Activated CD4-positive, alpha-beta T cell treated with anti-CD3 and anti-CD28 coated beads for 24 hours (primary cell): ENCODE results near the gene IRF7.

ENCODE experiments used
- DNase-seq, 2 donors: peaks; one replicate each; pipeline ENCODE4 v3.0.0-alpha.2; 2020; ENCODE audit warnings: low read depth in 2 of 2

Gene IRF7

DNA sequence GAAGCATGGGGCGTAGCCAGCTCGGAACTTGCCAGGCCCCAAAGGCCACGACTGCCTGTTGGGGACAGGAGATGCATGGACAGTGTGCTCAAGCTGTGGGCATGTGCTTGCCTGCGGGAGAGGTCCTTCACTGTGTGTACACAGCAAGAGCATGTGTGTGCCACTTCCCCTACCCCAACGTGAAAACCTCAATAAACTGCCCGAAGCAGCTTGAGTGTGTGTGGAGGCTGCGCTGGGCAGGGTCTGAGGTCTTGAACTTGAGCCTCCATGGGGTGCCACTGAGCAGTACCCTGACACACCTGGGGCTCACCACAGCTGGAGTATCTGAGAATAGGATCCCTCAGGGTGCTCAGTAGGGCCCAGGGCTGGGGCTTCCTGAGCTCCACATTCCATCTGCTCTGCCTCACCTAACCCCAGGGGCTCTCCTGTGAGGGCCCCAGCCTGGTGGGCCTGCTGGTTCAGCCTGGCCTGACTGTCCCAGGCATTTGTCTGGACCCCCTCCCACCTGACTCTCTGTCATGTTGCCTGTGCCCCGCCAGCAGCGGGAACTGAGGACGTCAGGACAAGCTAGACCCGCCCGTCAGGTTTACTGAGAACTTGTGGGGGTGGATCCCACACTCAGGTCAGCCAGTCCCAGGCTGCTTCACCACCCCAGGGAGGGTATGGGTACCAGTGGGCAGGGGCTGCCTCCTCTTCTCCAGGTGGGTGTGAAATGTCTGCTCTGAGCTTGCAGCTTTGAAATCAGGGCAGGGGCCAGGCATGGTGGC lies 51.8 kb downstream of the IRF7 start:
- DNase-seq: no peak

DNA sequence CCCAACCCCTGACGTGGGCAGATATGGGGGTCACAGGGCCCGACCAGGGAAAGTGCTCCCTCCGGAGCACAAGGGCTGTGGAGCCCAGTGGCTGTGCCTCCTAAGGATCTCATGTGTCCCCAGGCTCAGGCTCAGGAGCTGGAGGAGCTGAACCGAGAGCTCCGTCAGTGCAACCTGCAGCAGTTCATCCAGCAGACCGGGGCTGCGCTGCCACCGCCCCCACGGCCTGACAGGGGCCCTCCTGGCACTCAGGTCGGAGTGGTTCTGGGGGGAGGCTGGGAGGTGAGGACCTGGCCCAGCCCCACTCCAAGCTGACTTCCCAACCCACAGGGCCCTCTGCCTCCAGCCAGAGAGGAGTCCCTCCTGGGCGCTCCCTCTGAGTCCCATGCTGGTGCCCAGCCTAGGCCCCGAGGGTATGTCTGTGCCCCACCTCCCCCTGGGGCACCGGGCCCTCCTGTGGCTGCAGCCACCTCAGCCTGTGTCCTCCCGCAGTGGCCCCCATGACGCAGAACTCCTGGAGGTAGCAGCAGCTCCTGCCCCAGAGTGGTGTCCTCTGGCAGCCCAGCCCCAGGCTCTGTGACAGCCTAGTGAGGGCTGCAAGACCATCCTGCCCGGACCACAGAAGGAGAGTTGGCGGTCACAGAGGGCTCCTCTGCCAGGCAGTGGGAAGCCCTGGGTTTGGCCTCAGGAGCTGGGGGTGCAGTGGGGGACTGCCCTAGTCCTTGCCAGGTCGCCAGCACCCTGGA lies 52.5 kb downstream of the IRF7 start:
- no peak for DNase-seq
